HG03095 (cell line): ENCODE results near the gene NTN5.

Experiments
- ATAC-seq: cut with Tn5 transposase; IDR thresholded peaks from one replicate; pipeline ENCODE4 v1.9.1; 2021; ENCODE audit warnings: moderate library complexity; ENCODE audit not compliant: unreplicated experiment

NTN5 gene

GRCh38 chr19:48631225-48631624, 41.6 kb downstream of the NTN5 start:
- ATAC-seq, result no peak

- no peak for ATAC-seq
Measured at GRCh38 chr19:48630296-48631063, 42.3 kb downstream of the NTN5 start.

GRCh38 chr19:48629599-48630295, 43.1 kb downstream of the NTN5 start:
- no peak for ATAC-seq

GRCh38 chr19:48629297-48629598, 43.6 kb downstream of the NTN5 start:
- ATAC-seq, result no peak

- ATAC-seq, result no peak
Measured at GRCh38 chr19:48628486-48629296, 44.1 kb downstream of the NTN5 start.

GRCh38 chr19:48627865-48628314, 44.9 kb downstream of the NTN5 start:
- no peak for ATAC-seq

GRCh38 chr19:48627201-48627864, 45.5 kb downstream of the NTN5 start:
- no peak for ATAC-seq

- no peak for ATAC-seq
Measured at GRCh38 chr19:48625891-48626327, 46.9 kb downstream of the NTN5 start.

GRCh38 chr19:48624791-48625723, 47.8 kb downstream of the NTN5 start:
- ATAC-seq, result no peak

- peak; percentile 46 for ATAC-seq
Measured at GRCh38 chr19:48624067-48624594, 48.7 kb downstream of the NTN5 start.

GRCh38 chr19:48623556-48624066, 49.2 kb downstream of the NTN5 start:
- no peak for ATAC-seq

- ATAC-seq, result no peak
Measured at GRCh38 chr19:48619692-48620585, 52.9 kb downstream of the NTN5 start.

- ATAC-seq, result peak; percentile 77
Measured at GRCh38 chr19:48618916-48619691, 53.7 kb downstream of the NTN5 start, which contains the start of the genes RPL18 and SPHK2. Gene RPL18, minus strand, starts transcription at chr19:48619178. Its CDS starts 35 bp downstream, at chr19:48619143. Gene SPHK2, plus strand, starts transcription at chr19:48619506. Its CDS starts 1,009 bp downstream, at chr19:48620515.

- no peak for ATAC-seq
Measured at GRCh38 chr19:48618278-48618915, 54.4 kb downstream of the NTN5 start.

- no peak for ATAC-seq
Measured at GRCh38 chr19:48617146-48617937, 55.5 kb downstream of the NTN5 start.

GRCh38 chr19:48616491-48617056, 56.2 kb downstream of the NTN5 start:
- no peak for ATAC-seq
